HuH-7.5 (cell line): ENCODE data around the gene HTR1E.
"Not testable (repeated sequence)": the region's sequence is repeated elsewhere in the genome, so short reads cannot be mapped to it uniquely, and the experiment has no call there.

Source experiments
- DNase-seq: peaks from one replicate; pipeline ENCODE4 v3.0.0; 2011; ENCODE audit warnings: low spot score

Gene HTR1E

GRCh38 chr6:86978251-86978650 lies 40.9 kb downstream of the HTR1E start:
- no peak for DNase-seq

GRCh38 chr6:87001494-87001893 lies 64.2 kb downstream of the HTR1E start:
- DNase-seq = no peak

GRCh38 chr6:87002391-87002790 lies 65.1 kb downstream of the HTR1E start:
- DNase-seq = not testable (repeated sequence)

GRCh38 chr6:87006541-87006940 lies 69.2 kb downstream of the HTR1E start:
- not testable (repeated sequence) for DNase-seq

- not testable (repeated sequence) for DNase-seq
Observed at GRCh38 chr6:87009581-87009980, 72.3 kb downstream of the HTR1E start.

- DNase-seq = no peak
Observed at GRCh38 chr6:87012035-87012434, 74.7 kb downstream of the HTR1E start.

- DNase-seq = no peak
Observed at GRCh38 chr6:87012743-87013142, 75.4 kb downstream of the HTR1E start.

GRCh38 chr6:87016772-87017171 lies 79.4 kb downstream of the HTR1E start:
- no peak for DNase-seq

GRCh38 chr6:87027021-87027420 lies 89.7 kb downstream of the HTR1E start:
- DNase-seq = no peak

GRCh38 chr6:87029711-87030314 lies 92.5 kb downstream of the HTR1E start:
- DNase-seq = no peak

- no peak for DNase-seq
Observed at GRCh38 chr6:87040729-87041128, 103.4 kb downstream of the HTR1E start.

GRCh38 chr6:87045521-87046075 lies 108.3 kb downstream of the HTR1E start:
- no peak for DNase-seq

- DNase-seq = no peak
Observed at GRCh38 chr6:87049779-87050178, 112.5 kb downstream of the HTR1E start.

GRCh38 chr6:87053312-87053711 lies 116.0 kb downstream of the HTR1E start:
- DNase-seq = no peak

- DNase-seq = no peak
Observed at GRCh38 chr6:87054143-87054833, 117.0 kb downstream of the HTR1E start.

GRCh38 chr6:87059943-87060342 lies 122.6 kb downstream of the HTR1E start:
- DNase-seq = no peak

- no peak for DNase-seq
Observed at GRCh38 chr6:87065117-87065516, 127.8 kb downstream of the HTR1E start.
